ACC112 (cell line): ENCODE data around the gene HMGB4.

ENCODE experiments used
- H2AFZ ChIP-seq: fragments of 200-600 bp; sonication (generic); one replicate; pipeline ENCODE4 v1.6.0; 2017; ENCODE audit warnings: antibody characterized with exemption, low read length; ENCODE audit not compliant: unreplicated experiment
- H3K27ac ChIP-seq: fragments of 200-600 bp; sonication (generic); 2 replicates; pipeline ENCODE4 v1.5.1; 2014; ENCODE audit warnings: low read depth, mild to moderate bottlenecking, antibody characterized with exemption, low read length, moderate library complexity
- H3K27me3 ChIP-seq: fragments of 200-600 bp; sonication (generic); 2 replicates; pipeline ENCODE4 v1.6.1; 2014; ENCODE audit warnings: mild to moderate bottlenecking, antibody characterized with exemption, low read length, moderate library complexity, mixed read lengths; ENCODE audit not compliant: insufficient read depth
- H3K36me3 ChIP-seq: fragments of 200-600 bp; sonication (generic); 2 replicates; pipeline ENCODE4 v1.6.1; 2016; ENCODE audit warnings: mild to moderate bottlenecking, antibody characterized with exemption, low read length, moderate library complexity, mixed read lengths; ENCODE audit not compliant: insufficient read depth
- H3K4me1 ChIP-seq: fragments of 200-600 bp; sonication (generic); one replicate; pipeline ENCODE4 v1.6.1; 2016; ENCODE audit warnings: low read length, mixed read lengths; ENCODE audit not compliant: insufficient read depth, unreplicated experiment, control insufficient read depth
- H3K4me3 ChIP-seq: fragments of 200-600 bp; sonication (generic); 2 replicates; pipeline ENCODE4 v1.5.1; 2014; ENCODE audit warnings: mild to moderate bottlenecking, low read depth, low read length
- H3K79me2 ChIP-seq: fragments of 200-600 bp; sonication (generic); one replicate; pipeline ENCODE4 v1.6.0; 2016; ENCODE audit warnings: low read length; ENCODE audit not compliant: control insufficient read depth, unreplicated experiment, insufficient read depth

HMGB4 gene

DNA sequence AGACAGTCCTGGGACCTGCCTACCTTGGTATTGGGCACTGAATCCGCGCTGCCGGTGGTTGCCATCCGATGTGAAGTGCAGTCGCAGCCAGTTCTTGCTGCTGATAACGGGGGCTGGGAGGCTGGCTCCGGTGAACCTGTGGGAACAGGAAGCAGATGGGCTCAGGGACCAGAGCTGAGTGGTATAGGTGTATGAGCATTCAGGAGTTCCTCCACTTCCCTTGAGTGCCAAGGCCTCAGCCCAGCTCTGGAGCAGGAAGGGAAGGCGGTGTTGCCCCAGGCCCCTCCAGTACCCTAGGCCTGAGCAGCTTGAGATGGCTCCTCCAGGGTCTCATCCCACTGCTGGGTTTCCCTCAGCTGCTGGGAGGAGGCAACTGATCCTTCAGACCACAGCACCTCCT lies 17.0 kb upstream of the HMGB4 start:
- Histone ChIP-seq H2AFZ (no peak overlapping the region), H3K36me3 (no peaks in the 10 kb centered on the region), H3K27ac (no peak overlapping the region), H3K27me3 (no peaks in the 10 kb centered on the region), H3K4me3 (no peak overlapping the region), H3K4me1 (no peaks in the 10 kb centered on the region), H3K79me2 (no peaks in the 10 kb centered on the region)

DNA sequence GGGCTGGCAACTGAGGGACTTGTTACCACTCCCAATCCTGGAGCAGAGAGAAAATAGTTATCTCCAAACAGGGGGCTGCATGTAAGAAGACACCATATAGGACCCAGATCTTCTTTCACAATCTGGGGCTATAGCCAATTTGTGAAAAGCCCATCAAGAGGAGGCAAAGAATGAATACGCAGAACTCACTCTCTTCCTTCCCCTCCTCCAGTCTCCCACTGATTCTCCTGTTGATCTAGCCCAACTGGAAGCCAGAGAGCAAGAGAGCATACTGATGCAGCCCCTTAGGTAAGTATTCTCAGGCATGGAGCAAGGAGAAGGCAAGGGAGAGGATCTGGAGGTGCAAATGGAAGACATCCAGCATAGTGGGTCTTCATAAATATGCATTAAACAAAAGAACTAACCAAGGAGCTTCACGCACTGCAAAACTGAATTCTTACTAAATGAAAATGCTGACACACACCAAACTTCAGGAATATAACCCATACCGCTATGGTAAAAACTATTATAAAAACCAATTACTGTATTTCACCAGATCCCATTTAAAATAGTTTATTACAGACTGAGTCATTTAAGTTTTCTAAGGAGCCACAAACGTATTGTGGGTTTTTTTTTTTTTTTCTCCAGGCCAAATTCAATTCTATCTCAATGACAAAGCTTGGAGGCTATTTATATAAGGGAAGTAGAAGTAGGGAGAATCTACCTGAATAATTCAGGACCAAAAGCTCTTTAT lies 15.5 kb upstream of the HMGB4 start:
- no peak overlapping the region for H2AFZ ChIP-seq
- no peaks in the 10 kb centered on the region for H3K4me1 ChIP-seq
- H3K79me2 ChIP-seq: no peaks in the 10 kb centered on the region
- H3K27me3 ChIP-seq: no peaks in the 10 kb centered on the region
- H3K27ac ChIP-seq: no peak overlapping the region
- H3K4me3 ChIP-seq: no peak overlapping the region
- H3K36me3 ChIP-seq: no peaks in the 10 kb centered on the region

DNA sequence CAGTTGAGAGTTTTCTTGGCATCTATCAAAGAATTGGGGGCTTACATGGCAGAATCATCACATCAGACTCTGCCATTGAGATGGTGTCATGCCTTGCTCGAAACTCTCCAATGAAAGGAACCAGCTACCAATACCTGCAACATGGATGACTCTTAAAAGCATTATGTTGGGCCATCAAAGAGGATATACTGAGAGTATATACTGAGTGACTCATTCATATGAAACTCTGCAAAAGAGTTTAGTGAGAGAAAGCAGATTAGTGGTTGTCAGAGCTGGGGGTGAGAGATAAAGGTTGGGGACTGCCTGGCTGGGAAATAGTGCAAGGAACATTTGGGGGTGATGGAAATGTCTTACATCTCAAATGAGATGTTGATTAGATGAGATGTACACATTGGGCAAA lies 14.7 kb upstream of the HMGB4 start:
- Histone ChIP-seq H3K4me1 (no peaks in the 10 kb centered on the region), H3K27me3 (no peaks in the 10 kb centered on the region), H3K79me2 (no peaks in the 10 kb centered on the region), H3K4me3 (no peak overlapping the region), H3K27ac (no peak overlapping the region), H2AFZ (no peak overlapping the region), H3K36me3 (no peaks in the 10 kb centered on the region)

DNA sequence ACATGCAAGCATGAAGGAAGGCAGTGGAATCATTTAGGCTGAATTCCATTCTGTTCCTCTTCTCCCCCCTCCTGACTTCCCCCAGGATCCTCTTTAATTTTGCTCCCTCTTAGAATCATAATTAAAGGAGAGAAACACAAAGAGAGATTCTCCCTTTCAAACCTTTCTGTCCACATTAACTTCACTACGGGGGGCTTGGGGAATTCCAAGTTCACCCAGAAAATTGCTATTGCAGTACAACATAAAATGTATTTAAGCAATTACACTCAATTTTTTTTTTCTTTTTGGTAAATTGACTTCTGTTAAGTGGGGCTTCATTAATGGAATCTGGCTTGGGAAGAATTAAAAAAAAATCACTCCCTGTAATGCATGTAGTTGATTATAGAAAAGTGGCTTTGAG lies 13.4 kb upstream of the HMGB4 start:
- Histone ChIP-seq H2AFZ (no peak overlapping the region), H3K4me3 (no peak overlapping the region), H3K79me2 (no peaks in the 10 kb centered on the region), H3K4me1 (no peaks in the 10 kb centered on the region), H3K36me3 (no peaks in the 10 kb centered on the region), H3K27me3 (no peaks in the 10 kb centered on the region), H3K27ac (no peak overlapping the region)

DNA sequence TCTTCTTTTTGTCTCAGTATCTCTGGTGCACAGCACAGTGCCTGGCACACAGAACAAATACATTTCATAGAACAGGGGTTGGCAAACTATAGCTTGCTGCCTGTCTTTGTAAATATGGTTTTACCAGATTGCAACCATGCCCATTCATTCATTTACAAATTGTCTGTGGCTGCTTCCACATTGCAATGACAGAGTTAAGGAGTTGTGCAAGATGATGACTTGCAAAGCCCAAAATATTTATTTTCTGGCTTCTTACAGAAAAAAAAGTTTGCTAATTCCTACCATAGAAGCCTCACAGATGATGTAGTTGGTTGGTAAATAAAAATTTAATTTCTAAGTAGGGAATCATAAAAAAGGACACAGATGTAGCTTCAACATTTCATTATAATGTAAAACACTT lies 11.2 kb upstream of the HMGB4 start:
- H3K4me3 ChIP-seq: no peak overlapping the region
- H2AFZ ChIP-seq: no peak overlapping the region
- H3K4me1 ChIP-seq: no peaks in the 10 kb centered on the region
- H3K27ac ChIP-seq: no peak overlapping the region
- H3K36me3 ChIP-seq: no peaks in the 10 kb centered on the region
- H3K27me3 ChIP-seq: no peaks in the 10 kb centered on the region
- H3K79me2 ChIP-seq: no peaks in the 10 kb centered on the region

DNA sequence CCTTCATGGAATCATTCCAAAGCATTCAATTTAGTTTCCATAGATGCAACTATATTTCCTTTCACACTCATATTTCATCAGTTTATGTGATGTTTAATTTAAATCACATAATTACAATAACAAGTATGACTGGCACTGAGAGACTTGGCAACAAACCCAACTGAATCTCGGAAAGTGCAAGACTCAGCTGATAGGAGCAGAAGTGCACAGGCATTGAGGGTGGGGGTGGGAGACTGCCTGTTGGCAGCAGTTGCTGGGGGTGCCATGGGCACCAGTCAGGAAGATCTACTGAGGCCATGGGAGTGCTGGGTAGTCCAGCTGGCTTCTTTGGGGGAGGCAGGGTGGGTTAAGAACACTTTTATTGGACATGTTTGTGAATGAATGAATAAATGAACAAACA lies 10.4 kb upstream of the HMGB4 start:
- no peaks in the 10 kb centered on the region for H3K79me2 ChIP-seq
- no peaks in the 10 kb centered on the region for H3K27me3 ChIP-seq
- no peak overlapping the region for H2AFZ ChIP-seq
- no peaks in the 10 kb centered on the region for H3K36me3 ChIP-seq
- no peaks in the 10 kb centered on the region for H3K4me1 ChIP-seq
- no peak overlapping the region for H3K4me3 ChIP-seq
- H3K27ac ChIP-seq: no peak overlapping the region

DNA sequence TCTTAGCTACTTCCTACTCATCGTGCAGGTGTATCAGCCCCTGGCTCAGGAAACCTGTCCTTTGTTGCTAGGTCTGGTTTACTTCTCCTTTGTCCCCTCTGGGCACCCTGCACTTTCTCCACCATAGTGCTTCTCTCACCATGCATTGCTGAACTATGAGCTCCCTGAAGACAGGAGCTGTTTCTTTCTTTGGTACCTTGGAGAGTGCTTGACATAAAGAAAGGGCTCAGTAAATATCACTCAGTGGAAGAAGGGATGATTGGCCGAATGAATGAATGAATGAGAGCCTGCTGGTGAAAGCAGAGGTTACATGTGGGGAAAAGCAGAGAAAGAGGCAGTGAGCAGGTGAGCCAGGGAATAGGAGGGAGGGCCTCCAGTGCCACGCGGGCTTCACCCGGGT lies 9.8 kb upstream of the HMGB4 start:
- Histone ChIP-seq H3K36me3 (no peaks in the 10 kb centered on the region), H3K27ac (no peak overlapping the region), H3K4me1 (no peaks in the 10 kb centered on the region), H3K79me2 (no peaks in the 10 kb centered on the region), H2AFZ (no peak overlapping the region), H3K4me3 (no peak overlapping the region), H3K27me3 (no peaks in the 10 kb centered on the region)

DNA sequence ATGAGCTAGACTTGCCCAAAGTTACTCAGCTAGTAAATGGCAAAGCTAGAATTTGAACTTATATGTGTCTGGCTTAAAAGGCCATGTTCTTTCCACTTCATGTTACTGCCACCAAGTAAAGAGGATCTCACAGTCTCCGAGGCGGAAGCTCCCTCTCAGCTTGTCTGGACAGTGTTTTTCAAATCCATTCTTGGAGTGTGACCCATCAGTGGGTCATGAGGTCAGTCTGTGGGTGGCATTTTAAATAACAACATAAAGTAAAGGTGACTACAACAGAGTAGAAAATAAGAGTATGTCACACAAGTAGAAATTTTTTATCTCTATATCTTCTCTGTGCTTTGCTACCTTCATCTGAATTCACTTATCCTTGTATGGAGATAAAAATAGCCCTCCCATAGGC lies 3.2 kb upstream of the HMGB4 start:
- Histone ChIP-seq H3K79me2 (no peaks in the 10 kb centered on the region), H3K4me1 (no peaks in the 10 kb centered on the region), H3K27me3 (no peaks in the 10 kb centered on the region), H2AFZ (no peak overlapping the region), H3K27ac (no peak overlapping the region), H3K4me3 (no peak overlapping the region), H3K36me3 (no peaks in the 10 kb centered on the region)

DNA sequence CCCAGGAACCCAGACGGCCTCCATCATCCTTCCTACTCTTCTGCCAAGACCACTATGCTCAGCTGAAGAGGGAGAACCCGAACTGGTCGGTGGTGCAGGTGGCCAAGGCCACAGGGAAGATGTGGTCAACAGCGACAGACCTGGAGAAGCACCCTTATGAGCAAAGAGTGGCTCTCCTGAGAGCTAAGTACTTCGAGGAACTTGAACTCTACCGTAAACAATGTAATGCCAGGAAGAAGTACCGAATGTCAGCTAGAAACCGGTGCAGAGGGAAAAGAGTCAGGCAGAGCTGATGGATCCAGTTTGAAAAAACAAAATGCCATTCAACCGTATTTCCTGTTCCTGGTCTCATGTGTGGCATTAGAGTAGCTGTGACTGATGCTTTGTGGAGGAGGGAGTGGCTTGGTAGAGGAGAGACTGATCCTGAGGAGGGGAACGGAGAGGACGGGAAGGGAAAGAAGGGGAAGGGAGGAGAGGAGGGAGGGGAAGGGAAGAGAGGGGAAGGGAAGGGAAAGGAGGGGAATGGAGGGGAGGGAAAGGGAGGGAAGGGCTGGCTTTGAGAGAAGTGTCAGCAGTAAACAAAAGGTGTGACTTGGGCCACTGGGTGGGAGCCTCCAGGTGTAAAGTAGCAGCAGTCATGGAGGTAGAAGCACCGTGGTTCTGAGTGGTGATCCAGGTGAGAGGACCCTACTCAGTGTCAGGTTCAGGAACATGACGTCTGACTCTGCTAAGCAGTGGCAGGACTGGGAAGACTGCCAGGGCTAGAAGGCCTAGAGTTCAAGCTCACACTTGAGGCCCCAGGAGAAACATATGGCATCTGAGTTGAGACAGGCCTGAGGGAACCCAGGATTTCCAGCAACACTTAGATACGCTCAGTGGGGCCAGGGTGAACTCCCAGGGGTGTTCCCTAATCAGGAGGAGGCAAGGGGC lies 846 bp downstream of the HMGB4 start:
- no peaks in the 10 kb centered on the region for H3K27me3 ChIP-seq
- H3K4me1 ChIP-seq: no peaks in the 10 kb centered on the region
- no peak overlapping the region for H3K4me3 ChIP-seq
- H2AFZ ChIP-seq: no peak overlapping the region
- H3K79me2 ChIP-seq: no peaks in the 10 kb centered on the region
- H3K36me3 ChIP-seq: no peaks in the 10 kb centered on the region
- no peak overlapping the region for H3K27ac ChIP-seq

DNA sequence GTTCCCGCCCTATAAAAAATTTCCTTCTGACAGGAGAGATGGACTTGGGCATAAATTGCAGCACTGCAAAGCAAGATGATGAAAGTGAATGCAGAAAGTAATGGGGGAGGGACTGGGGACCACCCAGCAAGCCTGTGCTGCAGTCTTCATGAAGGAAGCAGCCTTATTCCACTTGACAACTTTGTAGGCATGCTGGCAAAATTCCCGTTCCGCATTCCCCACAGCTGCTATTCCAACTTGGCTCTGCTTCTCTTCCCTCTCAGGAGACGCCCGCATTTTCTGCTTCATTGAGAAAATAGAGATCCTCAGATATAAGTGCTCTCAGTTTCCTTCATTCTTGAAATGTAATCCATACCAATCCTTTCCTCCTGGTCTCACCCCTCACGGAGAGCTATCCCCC lies 2.4 kb downstream of the HMGB4 start:
- Histone ChIP-seq H3K27ac (no peak overlapping the region), H3K27me3 (no peaks in the 10 kb centered on the region), H3K79me2 (no peaks in the 10 kb centered on the region), H2AFZ (no peak overlapping the region), H3K4me3 (no peak overlapping the region), H3K4me1 (no peaks in the 10 kb centered on the region), H3K36me3 (no peaks in the 10 kb centered on the region)

DNA sequence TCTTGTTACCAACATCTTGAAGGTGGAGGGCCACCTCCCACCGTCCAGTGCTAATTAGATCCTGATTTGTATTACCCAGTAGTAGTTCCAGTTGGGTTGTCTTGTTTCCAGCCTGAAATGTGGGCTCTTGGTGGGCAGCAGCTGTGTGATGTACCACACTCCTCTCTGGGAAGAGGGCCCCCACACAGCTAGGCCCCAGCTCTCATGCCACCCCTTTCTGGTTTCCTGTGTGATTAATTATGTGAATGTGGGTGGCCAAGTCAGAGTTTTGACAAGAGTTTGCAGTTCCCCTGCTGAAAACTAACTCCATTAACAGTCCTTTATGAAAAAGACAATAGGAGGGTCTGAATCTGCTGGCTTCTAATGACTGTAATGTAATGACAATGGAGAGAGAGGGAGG lies 3.8 kb downstream of the HMGB4 start:
- Histone ChIP-seq H3K4me3 (no peak overlapping the region), H3K27me3 (no peaks in the 10 kb centered on the region), H3K27ac (no peak overlapping the region), H3K4me1 (no peaks in the 10 kb centered on the region), H2AFZ (no peak overlapping the region), H3K36me3 (no peaks in the 10 kb centered on the region), H3K79me2 (no peaks in the 10 kb centered on the region)
